Common myeloid progenitor, CD34-positive (primary cell): Measurements from ENCODE around the gene PFDN5.

ENCODE experiments used
- CTCF ChIA-PET: fragments of 350-600 bp; sonication (Branson Sonifier 250); formaldehyde crosslinking; loops from one replicate; lab custom pipeline; 2021; ENCODE audit warnings: antibody characterized with exemption; lab: Charles Lee
- POLR2A ChIA-PET: fragments of 350-600 bp; sonication (Branson Sonifier 250); formaldehyde crosslinking; loops from one replicate; lab custom pipeline; 2021; ENCODE audit warnings: antibody characterized with exemption; lab: Charles Lee
- DNase-seq, 3 donors: peaks; one replicate each; pipeline versions ENCODE4 v3.0.0 to v3.0.0-alpha.2; 2013
- H3K27ac ChIP-seq, 2 experiments: 1 replicate in 1 of 2; 2 replicates in 1 of 2; pipeline ENCODE4 v1.7.0; 2013; ENCODE audit warnings: inconsistent platforms in 2 of 2, low read length in 2 of 2, mild to moderate bottlenecking in 2 of 2, low read depth in 1 of 2, moderate library complexity in 1 of 2; ENCODE audit not compliant: severe bottlenecking in 2 of 2, insufficient read depth in 1 of 2, poor library complexity in 1 of 2
- H3K27me3 ChIP-seq, 5 experiments: replicated peaks in 2 of 5; 1 replicate in 3 of 5; 2 replicates in 2 of 5; pipeline versions ENCODE4 v1.6.1 to v1.7.0; 2013; ENCODE audit warnings: low read length in 4 of 5, mild to moderate bottlenecking in 2 of 5, moderate library complexity in 2 of 5, inconsistent platforms in 1 of 5; ENCODE audit not compliant: insufficient read depth in 5 of 5, control insufficient read depth in 4 of 5
- H3K36me3 ChIP-seq, 4 experiments: 1 replicate in 2 of 4; 2 replicates in 2 of 4; pipeline versions ENCODE4 v1.6.1 to v1.7.0; 2013; ENCODE audit warnings: low read length in 3 of 4, control low read depth in 1 of 4, mild to moderate bottlenecking in 1 of 4; ENCODE audit not compliant: control insufficient read depth in 4 of 4, insufficient read depth in 4 of 4
- H3K4me1 ChIP-seq, 4 experiments: 1 replicate in 3 of 4; 2 replicates in 1 of 4; pipeline versions ENCODE4 v1.6.1 to v1.7.1; 2013; ENCODE audit warnings: low read length in 3 of 4, mild to moderate bottlenecking in 3 of 4, control low read depth in 1 of 4, inconsistent platforms in 1 of 4, moderate library complexity in 1 of 4; ENCODE audit not compliant: control insufficient read depth in 4 of 4, insufficient read depth in 4 of 4; ENCODE audit errors: control extremely low read depth in 1 of 4
- H3K4me3 ChIP-seq, 7 experiments: 1 replicate in 4 of 7; 2 replicates in 3 of 7; pipeline versions ENCODE4 v1.5.1 to v1.7.0; 2013; ENCODE audit warnings: mild to moderate bottlenecking in 7 of 7, low read length in 6 of 7, moderate library complexity in 6 of 7, inconsistent platforms in 2 of 7, low read depth in 2 of 7, control low read depth in 1 of 7; ENCODE audit not compliant: insufficient read depth in 4 of 7, control insufficient read depth in 1 of 7; ENCODE audit errors: extremely low read depth in 1 of 7
- H3K9me3 ChIP-seq, 5 experiments: 1 replicate in 4 of 5; 2 replicates in 1 of 5; pipeline versions ENCODE4 v1.6.1 to v1.7.1; 2013; ENCODE audit warnings: low read length in 4 of 5, mild to moderate bottlenecking in 2 of 5, inconsistent platforms in 1 of 5, low read depth in 1 of 5, moderate library complexity in 1 of 5; ENCODE audit not compliant: control insufficient read depth in 4 of 5, insufficient read depth in 2 of 5; ENCODE audit errors: control extremely low read depth in 1 of 5
- WGBS: methylation state at CpG from one replicate; pipeline ENCODE4 v1.1.5; 2013; ENCODE audit not compliant: insufficient coverage; 5-methylcytosine and 5-hydroxymethylcytosine counted together

PFDN5 gene

DNA sequence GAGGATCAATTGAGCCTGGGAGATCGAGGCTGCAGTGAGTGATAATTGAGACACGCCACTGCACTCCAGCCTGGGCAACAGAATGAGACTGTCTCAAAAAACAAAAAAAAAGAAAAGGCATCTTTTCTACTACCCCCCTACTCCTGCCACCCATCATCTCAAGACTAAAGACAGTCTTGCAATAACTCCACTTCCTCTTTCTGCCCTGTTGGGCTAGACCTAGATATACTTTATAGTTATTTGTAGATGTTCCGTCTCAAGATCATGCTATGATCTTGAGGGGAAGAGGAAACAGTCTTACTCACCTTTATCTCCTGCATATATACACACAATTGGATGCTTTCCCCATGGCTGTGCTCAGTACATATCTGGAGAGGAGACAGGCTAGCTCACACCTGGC is 39.3 kb upstream of the PFDN5 start:
- Histone ChIP-seq H3K4me1 (peaks cover 2 to 52% (median 27%) of the 10 kb centered on the region in 4 experiments), H3K4me3 (no peak overlapping the region), H3K9me3 (no peaks in the 10 kb centered on the region), H3K36me3 (peaks cover 2 to 19% (median 12%) of the 10 kb centered on the region in 4 experiments), H3K27ac (no peak overlapping the region), H3K27me3 (no peaks in the 10 kb centered on the region)
- peak in 2 of 3 donors; percentile 62 to 71 for DNase-seq
- ChIA-PET POLR2A (no interaction called here), CTCF (interaction anchor here (0.6 to 20.5 kb wide), 5 partner anchors 10 to 97 kb away, joined by 3 to 299 read pairs (median 3); partner anchors contain the start of gene ITGB7)
- WGBS = no CpG with 5 or more reads among the region's 3 CpGs

DNA sequence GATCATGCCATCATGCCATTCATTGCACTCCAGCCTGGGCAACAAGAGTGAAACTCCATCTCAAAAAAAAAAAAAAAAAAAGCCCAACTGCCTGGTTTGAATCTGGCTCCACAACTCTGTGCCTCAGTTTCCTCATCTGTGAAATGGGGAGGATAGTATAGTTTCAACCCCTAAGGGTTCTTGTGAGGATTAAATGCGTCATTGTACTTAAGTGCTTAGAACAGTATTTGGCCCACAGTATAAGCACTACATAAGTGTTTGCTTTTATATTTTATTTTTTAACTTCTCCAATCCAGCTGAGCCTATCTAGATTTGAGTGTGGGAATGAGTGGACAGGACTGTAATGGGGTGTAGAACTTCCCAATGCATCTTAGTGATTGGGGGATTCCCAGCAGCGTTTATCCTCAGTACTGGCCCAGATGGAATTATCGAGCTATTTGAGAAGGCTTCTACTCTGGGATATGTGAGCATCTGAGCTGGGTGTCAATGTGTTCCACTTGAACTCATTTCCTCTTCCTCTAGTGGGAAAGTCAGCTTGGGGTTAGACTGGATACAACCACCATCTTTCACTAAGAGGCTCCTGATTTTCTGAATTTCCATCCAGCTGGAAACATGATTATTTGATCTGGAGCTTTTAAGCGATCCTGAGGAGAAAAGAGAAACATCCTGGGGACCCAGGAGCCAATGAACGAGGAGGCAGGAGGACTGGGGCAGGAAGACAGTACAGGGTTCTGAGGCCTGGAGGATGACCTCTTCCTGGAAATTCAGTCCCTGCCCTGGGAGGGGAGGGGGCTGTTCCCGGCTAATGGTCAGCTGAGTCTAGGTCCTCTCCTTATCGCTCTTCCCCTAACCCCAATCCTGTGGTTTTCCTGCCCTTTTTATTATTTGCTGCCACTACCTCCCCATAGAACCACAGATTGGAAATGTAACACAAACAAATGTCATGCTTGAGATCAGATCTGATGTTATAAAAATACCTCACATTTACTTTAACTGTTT is 36.5 kb upstream of the PFDN5 start:
- POLR2A ChIA-PET = no interaction called here
- 19% methylated on average over 3 of the region's 7 CpGs for WGBS

DNA sequence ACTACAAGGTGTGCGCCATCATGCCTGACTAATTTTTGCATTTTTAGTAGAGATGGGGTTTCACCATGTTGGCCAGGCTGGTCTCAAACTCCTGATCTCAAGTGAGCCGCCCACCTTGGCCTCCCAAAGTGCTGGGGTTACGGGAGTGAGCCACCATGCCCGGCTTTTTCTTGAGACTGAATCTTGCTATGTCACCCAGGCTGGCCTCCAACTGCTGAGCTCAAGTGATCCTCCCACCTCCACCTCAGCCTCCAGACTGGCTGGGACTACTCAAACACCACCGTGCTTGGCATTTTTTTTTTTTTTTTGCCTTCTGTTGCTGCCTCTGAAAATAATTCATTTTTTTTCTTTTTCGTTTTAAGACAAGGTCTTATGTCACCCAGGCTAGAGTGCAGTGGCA is 35.5 kb upstream of the PFDN5 start:
- H3K27me3 ChIP-seq = no peaks in the 10 kb centered on the region
- DNase-seq = no peak
- no peak overlapping the region for H3K4me3 ChIP-seq
- H3K36me3 ChIP-seq = peaks cover 0 to 3% (median under 1%) of the 10 kb centered on the region in 4 experiments
- POLR2A ChIA-PET = no interaction called here
- H3K27ac ChIP-seq = no peak overlapping the region
- no peaks in the 10 kb centered on the region for H3K9me3 ChIP-seq
- CTCF ChIA-PET = interaction anchor here (1.1 to 20.5 kb wide), 3 partner anchors 24 to 45 kb away, joined by 3 to 299 read pairs (median 4); partner anchors contain the start of gene ITGB7
- H3K4me1 ChIP-seq = peaks cover 0 to 30% (median 8%) of the 10 kb centered on the region in 4 experiments
- WGBS = 91% methylated on average over 5 of the region's 6 CpGs

More for the DNA sequence above, 36.5 kb upstream of the PFDN5 start:
- peaks cover 0 to 32% (median 8%) of the 10 kb centered on the region in 4 experiments for H3K4me1 ChIP-seq
- no peak for DNase-seq
- H3K4me3 ChIP-seq = no peak overlapping the region
- CTCF ChIA-PET = interaction anchor here (1.1 to 20.5 kb wide), 4 partner anchors 9 to 44 kb away, joined by 3 to 299 read pairs (median 6); partner anchors contain the start of genes ESPL1 and ITGB7
- H3K36me3 ChIP-seq = peaks cover 2 to 10% (median 7%) of the 10 kb centered on the region in 4 experiments
- H3K27ac ChIP-seq = no peak overlapping the region
- no peaks in the 10 kb centered on the region for H3K9me3 ChIP-seq
- no peaks in the 10 kb centered on the region for H3K27me3 ChIP-seq

DNA sequence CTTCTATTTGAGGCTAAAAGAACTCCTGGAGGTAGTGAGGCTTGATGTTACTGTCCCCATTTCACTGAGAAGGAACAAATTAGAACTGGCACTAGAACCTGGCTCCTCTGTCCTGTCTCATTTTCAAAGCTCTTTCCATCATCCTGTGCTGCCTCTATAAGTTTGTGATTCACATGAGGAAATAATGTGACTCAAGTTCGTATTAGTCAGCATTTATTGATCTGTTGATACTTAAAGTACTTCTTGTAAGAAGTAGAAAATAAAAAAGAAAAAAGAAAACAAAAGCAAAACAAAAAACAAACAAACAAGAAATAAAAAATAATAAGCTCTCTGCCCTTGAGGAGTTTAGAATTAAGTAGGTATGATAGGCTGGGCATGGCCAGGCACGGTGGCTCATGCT is 29.6 kb upstream of the PFDN5 start:
- no peak for DNase-seq
- Histone ChIP-seq H3K27me3 (no peaks in the 10 kb centered on the region), H3K36me3 (peaks cover 0 to 19% (median 3%) of the 10 kb centered on the region in 4 experiments), H3K9me3 (no peaks in the 10 kb centered on the region), H3K4me3 (no peak overlapping the region), H3K4me1 (peaks cover 2 to 35% (median 18%) of the 10 kb centered on the region in 4 experiments), H3K27ac (no peak overlapping the region)
- CTCF ChIA-PET = interaction anchor here (1.5 to 20.5 kb wide), 5 partner anchors 9 to 60 kb away, joined by 3 to 299 read pairs (median 11); partner anchors contain the start of gene ITGB7
- POLR2A ChIA-PET = no interaction called here
- 88% methylated on average over 1 of the region's 2 CpGs for WGBS

DNA sequence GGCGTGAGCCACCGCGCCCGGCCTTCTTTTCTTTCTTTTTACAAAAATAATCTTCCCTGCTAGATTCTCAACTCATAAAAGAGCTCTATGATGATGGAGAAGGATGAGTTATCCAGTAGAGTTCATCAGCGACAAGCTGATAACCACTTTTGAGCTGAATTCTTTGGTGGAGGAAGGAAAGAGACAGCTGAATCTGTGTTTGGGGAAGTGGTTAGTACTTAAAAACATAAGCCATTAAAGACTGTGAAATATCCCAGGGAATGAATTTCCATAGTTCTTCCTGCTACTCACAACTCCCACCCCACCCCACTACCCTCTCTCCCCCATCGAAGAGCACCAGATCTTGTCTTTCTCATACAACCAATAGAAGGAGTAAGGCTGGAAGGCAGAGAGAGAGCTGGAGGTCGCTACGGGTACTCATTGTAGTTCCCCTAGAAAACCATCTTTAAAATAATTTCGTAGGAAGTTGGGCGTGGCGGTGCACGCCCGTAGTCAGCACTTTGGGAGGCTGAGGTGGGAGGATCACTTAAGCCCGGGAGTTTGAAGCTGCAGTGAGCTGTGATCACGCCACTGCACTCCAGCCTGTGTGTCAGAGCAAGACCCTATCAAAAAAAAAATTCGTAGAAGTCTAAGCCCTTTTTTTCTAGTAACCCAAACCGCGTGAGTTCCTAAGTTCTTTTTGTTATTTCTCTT is 27.9 kb upstream of the PFDN5 start:
- 0% methylated on average over 11 of the region's 18 CpGs for WGBS
- POLR2A ChIA-PET = interaction anchor here (0.6 to 1.6 kb wide), 4 partner anchors 47 to 165 kb away, joined by 3 to 7 read pairs (median 4); partner anchors contain the start of gene ZNF740
- H3K27me3 ChIP-seq = no peaks in the 10 kb centered on the region
- H3K4me3 ChIP-seq = peak overlapping the region; percentile 72 to 97 (median 84)
- H3K4me1 ChIP-seq = peaks cover 2 to 35% (median 18%) of the 10 kb centered on the region in 4 experiments
- H3K27ac ChIP-seq = peak overlapping the region in 1 of 2 experiments; percentile 84
- CTCF ChIA-PET = interaction anchor here (0.8 to 20.5 kb wide), 23 partner anchors 9 to 120 kb away, joined by 3 to 299 read pairs (median 5); partner anchors contain the start of genes AAAS, CSAD, ITGB7 and MYG1
- H3K36me3 ChIP-seq = peaks cover 0 to 28% (median 5%) of the 10 kb centered on the region in 4 experiments
- no peaks in the 10 kb centered on the region for H3K9me3 ChIP-seq
- DNase-seq = peak in 2 of 3 donors; percentile 55 to 66

DNA sequence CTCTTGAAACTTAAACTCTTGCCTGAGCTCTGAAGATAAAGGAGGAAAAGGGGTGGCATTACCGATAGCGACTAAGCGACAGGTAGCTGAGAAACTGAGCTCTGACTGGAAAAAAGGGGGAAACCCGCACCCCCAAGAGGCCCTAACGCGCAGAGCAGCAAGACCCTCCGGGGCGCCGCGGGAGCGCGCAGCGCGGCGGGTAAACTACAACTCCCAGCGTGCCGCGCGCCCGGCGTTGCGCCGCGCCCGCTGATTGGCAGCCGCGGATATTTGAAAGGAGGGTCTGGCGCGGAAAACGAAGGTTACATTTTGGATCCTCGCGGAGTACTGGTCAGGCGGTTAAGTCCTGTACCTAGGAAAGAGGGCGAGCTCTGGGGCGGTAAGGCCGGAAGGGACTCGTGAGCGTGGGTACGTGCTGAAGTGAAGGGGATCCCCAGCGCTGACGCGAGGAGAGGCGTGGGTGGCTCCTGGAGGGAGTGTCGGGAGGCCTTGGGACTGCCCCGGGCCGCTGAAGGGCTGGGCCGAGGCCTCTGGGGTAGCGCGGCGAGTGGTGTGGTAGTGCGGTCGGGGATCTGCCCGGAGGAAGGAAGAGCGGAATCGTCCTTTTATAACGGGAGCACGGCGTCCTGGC is 27.2 kb upstream of the PFDN5 start, which contains the start of gene ESPL1:
ESPL1 (plus strand) TSS at position 301 of the 631 bp plus-strand sequence. CDS start 468 bp downstream, outside the sequence.
- peaks cover 2 to 35% (median 18%) of the 10 kb centered on the region in 4 experiments for H3K4me1 ChIP-seq
- WGBS = 0% methylated on average over 41 of the region's 58 CpGs
- peak within 1 kb of the TSS; percentile 72 to 97 (median 84) for H3K4me3 ChIP-seq
- peak; percentile 87 to 93 (median 92) for DNase-seq
- CTCF ChIA-PET = interaction anchor here (0.8 to 20.5 kb wide), 23 partner anchors 9 to 203 kb away, joined by 3 to 299 read pairs (median 5); partner anchors contain the start of genes AAAS, CSAD, ITGB7 and MYG1
- peak within 1 kb of the TSS; percentile 50 to 84 for H3K27ac ChIP-seq
- H3K9me3 ChIP-seq = no peaks in the 10 kb centered on the region
- peaks cover 0 to 32% (median 6%) of the 10 kb centered on the region in 4 experiments for H3K36me3 ChIP-seq
- POLR2A ChIA-PET = interaction anchor here (0.6 to 1.6 kb wide), 4 partner anchors 47 to 166 kb away, joined by 3 to 7 read pairs (median 4); partner anchors contain the start of gene ZNF740
- H3K27me3 ChIP-seq = no peaks in the 10 kb centered on the region
